Stimulated activated CD8-positive, alpha-beta memory T cell treated with anti-CD3 and anti-CD28 coated beads, Interleukin-4, amount 100 ng/mL, for 48 hours (primary cell): Measurements from ENCODE around the gene TXNDC15.
A peak's percentile ranks its signal among the peaks of the same experiment; 100 is the strongest.
"Not testable (repeated sequence)": the region's sequence is repeated elsewhere in the genome, so short reads cannot be mapped to it uniquely, and the experiment has no call there.

Source experiments
- DNase-seq: peaks from one replicate; pipeline ENCODE4 v3.0.0-alpha.2; 2020

Gene TXNDC15

GRCh38 chr5:134878403-134878802 lies 4.2 kb downstream of the TXNDC15 start:
- no peak for DNase-seq

GRCh38 chr5:134879456-134879855 lies 5.3 kb downstream of the TXNDC15 start:
- no peak for DNase-seq

GRCh38 chr5:134880937-134881336 lies 6.8 kb downstream of the TXNDC15 start:
- DNase-seq, result not testable (repeated sequence)

GRCh38 chr5:134881711-134882110 lies 7.5 kb downstream of the TXNDC15 start:
- not testable (repeated sequence) for DNase-seq

GRCh38 chr5:134887593-134888159 lies 13.5 kb downstream of the TXNDC15 start:
- no peak for DNase-seq

- DNase-seq, result no peak
These were observed 15.2 kb downstream of the TXNDC15 start for GRCh38 chr5:134889335-134889734.

- no peak for DNase-seq
These were observed 17.3 kb downstream of the TXNDC15 start for GRCh38 chr5:134891473-134891872.

GRCh38 chr5:134892282-134892681 lies 18.1 kb downstream of the TXNDC15 start:
- DNase-seq, result no peak

GRCh38 chr5:134892926-134893325 lies 18.8 kb downstream of the TXNDC15 start:
- DNase-seq, result no peak

GRCh38 chr5:134893748-134894505 lies 19.8 kb downstream of the TXNDC15 start:
- no peak for DNase-seq

GRCh38 chr5:134902071-134902801 lies 28.1 kb downstream of the TXNDC15 start:
- DNase-seq, result no peak

GRCh38 chr5:134904610-134905245 lies 30.6 kb downstream of the TXNDC15 start, which contains the start of gene PCBD2:
Gene PCBD2 (plus strand): TSS chr5:134905131. CDS start chr5:134905140, 9 bp downstream.
- peak; percentile 94 for DNase-seq

GRCh38 chr5:134905246-134905996 lies 31.2 kb downstream of the TXNDC15 start:
- peak; percentile 72 for DNase-seq

- DNase-seq, result no peak
These were observed 32.6 kb downstream of the TXNDC15 start for GRCh38 chr5:134906811-134907210.

- DNase-seq, result not testable (repeated sequence)
These were observed 36.6 kb downstream of the TXNDC15 start for GRCh38 chr5:134910752-134911151.

- DNase-seq, result no peak
These were observed 37.4 kb downstream of the TXNDC15 start for GRCh38 chr5:134911285-134912206.

GRCh38 chr5:134913254-134913653 lies 39.1 kb downstream of the TXNDC15 start:
- no peak for DNase-seq

- no peak for DNase-seq
These were observed 39.6 kb downstream of the TXNDC15 start for GRCh38 chr5:134913795-134914194.

GRCh38 chr5:134917070-134917815 lies 43.1 kb downstream of the TXNDC15 start:
- no peak for DNase-seq

GRCh38 chr5:134918861-134919260 lies 44.7 kb downstream of the TXNDC15 start:
- no peak for DNase-seq
